Measurements from ENCODE around the gene ZNF71.

The ZNF71 gene

DNA sequence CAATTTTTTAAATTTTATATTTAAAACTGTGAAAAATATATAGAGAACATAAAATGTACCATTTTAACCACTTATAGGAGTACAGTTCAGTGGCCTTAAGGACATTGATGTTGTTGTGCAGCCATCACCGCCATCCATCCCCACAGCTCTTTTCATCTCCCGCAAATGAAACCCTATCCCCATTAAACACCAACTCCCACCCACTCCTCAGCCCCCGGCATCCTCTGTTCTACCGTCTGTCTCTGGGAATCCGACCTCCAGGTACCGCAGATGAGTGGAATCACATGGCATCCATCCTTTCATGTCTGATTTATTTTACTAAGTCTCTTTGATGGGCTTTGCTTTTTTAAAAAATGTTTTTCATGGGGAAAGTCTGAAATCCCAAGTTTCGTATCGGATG lies 24.0 kb downstream of the ZNF71 start:
- no peak overlapping the region for H3K4me3 ChIP-seq (ENCODE audit: low read depth, low read length)
- no peak for DNase-seq (ENCODE audit: low read depth)
- TF ChIP-seq, protein P1, sequence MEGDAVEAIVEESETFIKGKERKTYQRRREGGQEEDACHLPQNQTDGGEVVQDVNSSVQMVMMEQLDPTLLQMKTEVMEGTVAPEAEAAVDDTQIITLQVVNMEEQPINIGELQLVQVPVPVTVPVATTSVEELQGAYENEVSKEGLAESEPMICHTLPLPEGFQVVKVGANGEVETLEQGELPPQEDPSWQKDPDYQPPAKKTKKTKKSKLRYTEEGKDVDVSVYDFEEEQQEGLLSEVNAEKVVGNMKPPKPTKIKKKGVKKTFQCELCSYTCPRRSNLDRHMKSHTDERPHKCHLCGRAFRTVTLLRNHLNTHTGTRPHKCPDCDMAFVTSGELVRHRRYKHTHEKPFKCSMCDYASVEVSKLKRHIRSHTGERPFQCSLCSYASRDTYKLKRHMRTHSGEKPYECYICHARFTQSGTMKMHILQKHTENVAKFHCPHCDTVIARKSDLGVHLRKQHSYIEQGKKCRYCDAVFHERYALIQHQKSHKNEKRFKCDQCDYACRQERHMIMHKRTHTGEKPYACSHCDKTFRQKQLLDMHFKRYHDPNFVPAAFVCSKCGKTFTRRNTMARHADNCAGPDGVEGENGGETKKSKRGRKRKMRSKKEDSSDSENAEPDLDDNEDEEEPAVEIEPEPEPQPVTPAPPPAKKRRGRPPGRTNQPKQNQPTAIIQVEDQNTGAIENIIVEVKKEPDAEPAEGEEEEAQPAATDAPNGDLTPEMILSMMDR (IDR thresholded peaks at IDR 0.05; ENCODE audit: low read depth, low read length, missing control alignments) = no peak

DNA sequence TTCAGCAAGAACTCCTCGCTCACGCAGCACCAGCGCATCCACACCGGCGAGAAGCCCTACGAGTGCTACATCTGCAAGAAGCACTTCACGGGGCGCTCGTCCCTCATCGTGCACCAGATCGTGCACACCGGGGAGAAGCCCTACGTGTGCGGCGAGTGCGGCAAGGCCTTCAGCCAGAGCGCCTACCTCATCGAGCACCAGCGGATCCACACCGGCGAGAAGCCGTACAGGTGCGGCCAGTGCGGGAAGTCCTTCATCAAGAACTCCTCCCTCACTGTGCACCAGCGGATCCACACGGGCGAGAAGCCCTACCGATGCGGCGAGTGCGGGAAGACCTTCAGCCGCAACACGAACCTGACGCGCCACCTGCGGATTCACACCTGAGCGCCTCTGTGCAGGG lies 27.3 kb downstream of the ZNF71 start:
- DNase-seq (ENCODE audit: low read depth) = no peak
- no peak overlapping the region for H3K4me3 ChIP-seq (ENCODE audit: low read depth, low read length)
- TF ChIP-seq, protein P1 (IDR thresholded peaks at IDR 0.05; ENCODE audit: low read depth, low read length, missing control alignments) = no peak

DNA sequence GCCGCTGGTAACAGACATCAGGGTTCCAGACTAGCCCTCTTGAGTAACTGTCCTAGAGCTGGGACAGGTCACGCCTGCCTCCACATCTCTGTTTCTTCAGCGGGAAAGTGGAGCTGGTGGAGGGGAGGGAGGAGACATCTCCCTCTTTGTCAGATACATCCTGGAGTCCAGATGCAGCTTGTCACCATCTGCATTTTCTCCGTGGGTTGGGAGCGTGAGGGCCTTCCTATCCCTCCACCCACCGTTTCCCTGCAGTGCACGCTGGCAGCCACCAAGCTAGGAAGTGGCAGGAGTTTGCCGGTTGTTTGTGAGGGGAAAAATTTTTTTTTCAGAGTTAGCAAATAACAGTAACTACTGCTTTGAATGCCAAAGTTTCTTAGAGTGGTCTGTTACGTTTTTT lies 27.9 kb downstream of the ZNF71 start:
- H3K4me3 ChIP-seq (ENCODE audit: low read depth, low read length) = no peak overlapping the region
- DNase-seq (ENCODE audit: low read depth) = no peak
- TF ChIP-seq, protein P1 (IDR thresholded peaks at IDR 0.05; ENCODE audit: low read depth, low read length, missing control alignments) = no peak

DNA sequence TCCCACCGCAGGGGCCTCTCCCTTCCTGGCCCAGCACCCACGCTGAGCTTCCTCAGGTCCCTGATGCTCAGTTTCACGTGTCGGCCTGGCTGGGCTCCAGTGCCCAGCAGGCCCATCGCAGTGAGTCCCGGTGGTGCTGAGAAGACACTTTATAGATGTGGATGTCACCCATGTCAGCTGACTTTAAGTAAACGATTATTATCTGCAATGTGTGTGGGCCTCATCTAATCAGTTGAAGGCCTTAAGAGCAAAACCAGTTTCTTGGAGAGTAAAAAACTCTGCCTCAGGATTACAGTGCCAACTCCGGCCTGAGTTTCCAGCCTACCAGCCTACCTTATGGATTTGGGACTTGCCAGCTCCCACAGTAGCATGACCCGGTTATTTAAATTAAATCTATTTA lies 30.6 kb downstream of the ZNF71 start:
- no peak for DNase-seq (ENCODE audit: low read depth)
- H3K4me3 ChIP-seq (ENCODE audit: low read depth, low read length) = no peak overlapping the region
- TF ChIP-seq, protein P1 (IDR thresholded peaks at IDR 0.05; ENCODE audit: low read depth, low read length, missing control alignments) = no peak

DNA sequence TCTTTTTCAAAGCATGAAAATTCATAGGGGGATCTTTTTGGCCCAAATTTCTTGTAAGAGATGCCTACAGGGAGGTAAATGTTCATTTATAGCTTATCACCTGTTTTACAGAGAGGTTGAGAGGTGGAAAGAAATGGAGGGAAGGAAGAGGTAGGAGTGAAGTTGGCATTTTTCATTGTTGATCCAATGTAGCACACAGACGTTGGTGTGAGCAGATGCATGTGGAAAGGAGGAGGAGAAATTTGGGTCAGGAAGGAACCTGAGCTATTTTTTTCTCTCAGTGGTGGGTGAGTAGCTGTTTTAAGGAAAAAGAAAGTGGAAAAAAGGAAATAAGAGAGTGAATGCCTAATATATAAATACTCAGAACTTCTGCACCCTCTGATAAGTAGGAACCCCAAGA lies 37.9 kb downstream of the ZNF71 start:
- no peak overlapping the region for H3K4me3 ChIP-seq (ENCODE audit: low read depth, low read length)
- TF ChIP-seq, protein P1 (IDR thresholded peaks at IDR 0.05; ENCODE audit: low read depth, low read length, missing control alignments) = no peak
- DNase-seq (ENCODE audit: low read depth) = no peak

DNA sequence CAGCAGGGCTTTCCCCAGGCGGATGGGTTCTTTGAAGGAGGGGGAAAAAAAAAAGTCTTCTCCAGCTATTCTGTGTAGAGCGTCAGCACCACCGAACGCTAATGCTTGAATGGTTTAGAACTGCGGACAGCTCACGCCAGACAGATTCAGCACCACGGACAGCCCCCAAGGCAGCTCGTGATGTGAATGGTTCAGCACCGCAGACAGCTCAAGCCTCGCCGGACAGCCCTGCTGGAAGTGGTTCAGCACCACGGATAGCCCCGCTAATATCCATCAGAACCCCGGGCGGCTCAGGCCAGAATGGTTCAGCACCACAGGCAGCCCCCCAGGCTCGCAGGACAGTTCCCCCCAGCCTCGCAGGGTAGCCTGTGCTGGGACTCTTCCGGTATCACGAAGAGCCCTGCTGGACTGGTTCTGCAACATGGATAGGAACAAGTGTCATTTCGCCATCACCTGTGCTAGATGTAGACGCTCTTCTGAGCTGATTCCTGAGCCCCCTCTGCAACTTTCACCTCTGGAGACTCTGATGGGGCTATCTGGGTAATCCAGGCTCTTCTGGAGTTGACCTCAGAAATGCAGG lies 43.0 kb downstream of the ZNF71 start:
- no peak overlapping the region for H3K4me3 ChIP-seq (ENCODE audit: low read depth, low read length)
- TF ChIP-seq, protein P1 (IDR thresholded peaks at IDR 0.05; ENCODE audit: low read depth, low read length, missing control alignments) = no peak
- no peak for DNase-seq (ENCODE audit: low read depth)

DNA sequence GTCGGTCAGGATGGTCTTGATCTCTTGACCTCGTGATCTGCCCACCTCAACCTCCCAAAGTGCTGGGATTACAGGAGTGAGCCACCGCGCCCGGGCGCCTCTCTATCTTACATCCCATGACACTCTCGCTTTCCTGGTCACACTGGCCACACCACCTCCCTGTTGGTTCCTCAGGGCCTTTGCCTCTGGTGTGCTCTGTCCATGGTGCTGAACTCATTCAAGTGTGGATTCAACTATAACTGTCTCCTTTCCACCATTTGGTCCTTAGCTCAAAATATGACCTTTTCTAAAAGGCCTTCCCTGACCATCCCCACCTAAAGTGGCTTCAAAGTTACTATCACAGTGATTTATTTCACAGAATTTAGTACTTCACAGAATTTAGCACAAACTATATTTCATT lies 44.1 kb downstream of the ZNF71 start:
- no peak for DNase-seq (ENCODE audit: low read depth)
- TF ChIP-seq, protein P1 (IDR thresholded peaks at IDR 0.05; ENCODE audit: low read depth, low read length, missing control alignments) = no peak
- H3K4me3 ChIP-seq (ENCODE audit: low read depth, low read length) = no peak overlapping the region

Data from GM12864 (cell line).